SU-DHL-6 (cell line): ENCODE data around the gene RPL12.

Experiments
- H2AFZ ChIP-seq: fragments of 200-600 bp; sonication (generic); 2 replicates; pipeline ENCODE4 v1.6.1; 2014; ENCODE audit warnings: low read depth, mild to moderate bottlenecking, moderate library complexity, mixed read lengths, antibody characterized with exemption, low read length; ENCODE audit not compliant: severe bottlenecking
- H3F3A ChIP-seq: fragments of 200-600 bp; shearing (Covaris generic); 2 replicates; pipeline ENCODE4 v1.6.0; 2016; ENCODE audit warnings: antibody characterized with exemption, mild to moderate bottlenecking; ENCODE audit not compliant: insufficient read depth
- H3K27ac ChIP-seq: fragments of 200-600 bp; sonication (generic); 2 replicates; pipeline ENCODE4 v1.5.1; 2016; ENCODE audit warnings: low read depth, mild to moderate bottlenecking, low read length, moderate library complexity, mixed read lengths
- H3K27me3 ChIP-seq: fragments of 200-600 bp; sonication (generic), shearing (Covaris generic); 2 replicates; pipeline ENCODE4 v1.6.0; 2014; ENCODE audit warnings: mild to moderate bottlenecking, low read length
- H3K36me3 ChIP-seq: fragments of 200-600 bp; sonication (generic); 2 replicates; pipeline ENCODE4 v1.6.1; 2014; ENCODE audit warnings: mild to moderate bottlenecking, low read length, mixed read lengths
- H3K4me2 ChIP-seq: fragments of 300-600, 200-600 bp; shearing (Covaris generic), sonication (generic); 2 replicates; pipeline ENCODE4 v1.6.0; 2014; ENCODE audit warnings: low read length, low read depth, mild to moderate bottlenecking; ENCODE audit not compliant: poor library complexity, severe bottlenecking
- H3K4me3 ChIP-seq: fragments of 200-600 bp; sonication (generic); 2 replicates; pipeline ENCODE4 v1.5.1; 2014; ENCODE audit warnings: antibody characterized with exemption, low read length, mild to moderate bottlenecking, mixed read lengths; ENCODE audit not compliant: insufficient read depth, poor library complexity, severe bottlenecking
- H3K79me2 ChIP-seq: fragments of 200-600 bp; sonication (generic); 2 replicates; pipeline ENCODE4 v1.6.1; 2014; ENCODE audit warnings: mild to moderate bottlenecking, low read length, moderate library complexity; ENCODE audit not compliant: insufficient read depth
- H3K9ac ChIP-seq: fragments of 200-600 bp; sonication (generic); 2 replicates; pipeline ENCODE4 v1.7.0; 2014; ENCODE audit warnings: mild to moderate bottlenecking, low read length
- H3K9me2 ChIP-seq: fragments of 200-600 bp; sonication (generic); replicated peaks from 2 replicates; pipeline ENCODE4 v1.6.1; 2014; ENCODE audit warnings: low read length; ENCODE audit not compliant: insufficient read depth
- H3K9me3 ChIP-seq: fragments of 200-600 bp; sonication (generic); 2 replicates; pipeline ENCODE4 v1.6.1; 2014; ENCODE audit warnings: low read length, mixed read lengths; ENCODE audit not compliant: insufficient read depth
- H4K20me1 ChIP-seq: fragments of 200-600 bp; sonication (generic); 2 replicates; pipeline ENCODE4 v1.6.1; 2014; ENCODE audit warnings: low read depth, mild to moderate bottlenecking, antibody characterized with exemption, low read length, moderate library complexity, mixed read lengths
- CTCF ChIP-seq: fragments of 200-600 bp; sonication (generic); IDR thresholded peaks from one replicate; pipeline ENCODE4 v1.5.1; 2017; ENCODE audit warnings: antibody characterized with exemption, mild to moderate bottlenecking, low read length, moderate library complexity; ENCODE audit not compliant: insufficient read depth, poor library complexity, severe bottlenecking
- EZH2phosphoT487 ChIP-seq: fragments of 200-600 bp; sonication (generic), shearing (Covaris generic); conservative IDR thresholded peaks from 2 replicates; pipeline ENCODE4 v1.6.1; 2018; ENCODE audit warnings: mild to moderate bottlenecking, antibody characterized with exemption, low read length, moderate library complexity, mixed read lengths

Gene RPL12

GRCh38 chr9:127422133-127422782 lies 28.9 kb downstream of the RPL12 start:
- Histone ChIP-seq H3K79me2 (peaks cover 39% of the 10 kb centered on the region), H3K9me3 (no peaks in the 10 kb centered on the region), H3K27ac (no peak overlapping the region), H3K4me2 (peak overlapping the region; percentile 84), H4K20me1 (no peaks in the 10 kb centered on the region), H3K9ac (peak overlapping the region; percentile 93), H3F3A (no peaks in the 10 kb centered on the region), H3K36me3 (no peaks in the 10 kb centered on the region), H3K9me2 (no peaks in the 10 kb centered on the region), H3K4me3 (no peak overlapping the region), H3K27me3 (no peaks in the 10 kb centered on the region), H2AFZ (no peak overlapping the region)
- TF ChIP-seq CTCF (no peak), EZH2phosphoT487 (no peak)

DNA sequence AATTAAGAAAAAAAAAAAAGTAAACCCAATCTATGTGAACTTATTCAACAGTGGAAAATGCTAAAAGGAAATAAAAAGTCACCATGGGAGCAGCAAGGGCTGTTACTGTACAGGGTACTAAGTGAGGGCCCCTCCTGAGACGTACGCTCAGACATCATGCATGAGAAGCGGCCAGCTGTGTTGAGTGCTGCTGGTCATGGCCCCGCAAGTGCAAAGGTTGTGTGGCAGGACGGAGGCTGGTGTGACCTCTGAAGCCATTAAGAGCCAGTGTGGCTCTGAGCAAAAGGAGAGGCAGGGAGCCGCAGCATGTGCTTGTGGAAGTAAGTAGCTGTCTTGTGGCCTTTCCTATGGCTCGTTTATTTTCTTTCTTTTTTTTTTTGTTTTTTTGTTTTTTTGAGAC lies 30.1 kb downstream of the RPL12 start:
- Histone ChIP-seq H3K79me2 (peaks cover 32% of the 10 kb centered on the region), H4K20me1 (no peaks in the 10 kb centered on the region), H3K9me2 (no peaks in the 10 kb centered on the region), H2AFZ (no peak overlapping the region), H3K9me3 (no peaks in the 10 kb centered on the region), H3F3A (no peaks in the 10 kb centered on the region), H3K4me3 (no peak overlapping the region), H3K4me2 (no peak overlapping the region), H3K36me3 (no peaks in the 10 kb centered on the region), H3K27me3 (no peaks in the 10 kb centered on the region), H3K27ac (no peak overlapping the region), H3K9ac (no peak overlapping the region)
- TF ChIP-seq EZH2phosphoT487 (no peak), CTCF (no peak)

- TF ChIP-seq CTCF (no peak), EZH2phosphoT487 (no peak)
- Histone ChIP-seq H3K36me3 (no peaks in the 10 kb centered on the region), H3K4me3 (no peak overlapping the region)
Observed at GRCh38 chr9:127419348-127419747, 31.9 kb downstream of the RPL12 start.

More at GRCh38 chr9:127419348-127419747, 31.9 kb downstream of the RPL12 start:
- Histone ChIP-seq H3K27me3 (no peaks in the 10 kb centered on the region), H3K9me2 (no peaks in the 10 kb centered on the region), H3K79me2 (peaks cover 15% of the 10 kb centered on the region), H3K9ac (no peak overlapping the region), H3K27ac (no peak overlapping the region), H3F3A (no peaks in the 10 kb centered on the region), H2AFZ (no peak overlapping the region), H3K4me2 (no peak overlapping the region), H4K20me1 (no peaks in the 10 kb centered on the region), H3K9me3 (no peaks in the 10 kb centered on the region)
